ENCODE measurements around the gene PCDH12. TPM values are rescaled to one million over a fixed set of nuclear protein-coding genes. Genes with fewer than 3 reads are reported as not detected.

The PCDH12 gene
- total RNA-seq, 2 donors from 2014 or later, result not detected

DNA sequence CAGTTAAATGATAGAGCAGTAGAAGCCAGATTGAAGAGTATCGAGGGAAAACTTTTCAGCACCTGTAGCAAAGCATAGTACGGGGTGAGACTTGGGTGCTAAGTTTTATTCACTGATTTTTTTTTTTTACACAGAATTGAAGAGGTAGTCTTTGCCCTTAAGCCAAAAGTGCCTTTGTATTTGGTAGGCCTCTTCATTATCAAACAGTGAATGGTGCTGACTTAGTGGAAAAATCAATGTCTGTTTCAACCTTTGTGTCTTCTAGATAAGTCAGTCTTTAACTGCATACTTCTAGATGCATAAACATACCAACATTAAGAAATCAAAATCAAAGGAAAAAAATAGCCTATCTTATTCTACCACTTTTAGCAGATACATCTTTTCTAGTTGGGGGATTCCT is 24.6 kb upstream of the PCDH12 start:
- no peak overlapping the region for H3K9ac ChIP-seq (ENCODE audit: extremely low read depth, low read length, poor library complexity, severe bottlenecking)
- Mint-ChIP-seq H3K36me3 (ENCODE audit: low read depth) (peaks cover 68% of the 10 kb centered on the region), H3K4me3 (no peak overlapping the region), H3K9me3 (no peaks in the 10 kb centered on the region), H3K27ac (no peak overlapping the region), H3K27me3 (ENCODE audit: insufficient read depth) (no peaks in the 10 kb centered on the region), H3K4me1 (no peaks in the 10 kb centered on the region)
- TF ChIP-seq, protein P1, sequence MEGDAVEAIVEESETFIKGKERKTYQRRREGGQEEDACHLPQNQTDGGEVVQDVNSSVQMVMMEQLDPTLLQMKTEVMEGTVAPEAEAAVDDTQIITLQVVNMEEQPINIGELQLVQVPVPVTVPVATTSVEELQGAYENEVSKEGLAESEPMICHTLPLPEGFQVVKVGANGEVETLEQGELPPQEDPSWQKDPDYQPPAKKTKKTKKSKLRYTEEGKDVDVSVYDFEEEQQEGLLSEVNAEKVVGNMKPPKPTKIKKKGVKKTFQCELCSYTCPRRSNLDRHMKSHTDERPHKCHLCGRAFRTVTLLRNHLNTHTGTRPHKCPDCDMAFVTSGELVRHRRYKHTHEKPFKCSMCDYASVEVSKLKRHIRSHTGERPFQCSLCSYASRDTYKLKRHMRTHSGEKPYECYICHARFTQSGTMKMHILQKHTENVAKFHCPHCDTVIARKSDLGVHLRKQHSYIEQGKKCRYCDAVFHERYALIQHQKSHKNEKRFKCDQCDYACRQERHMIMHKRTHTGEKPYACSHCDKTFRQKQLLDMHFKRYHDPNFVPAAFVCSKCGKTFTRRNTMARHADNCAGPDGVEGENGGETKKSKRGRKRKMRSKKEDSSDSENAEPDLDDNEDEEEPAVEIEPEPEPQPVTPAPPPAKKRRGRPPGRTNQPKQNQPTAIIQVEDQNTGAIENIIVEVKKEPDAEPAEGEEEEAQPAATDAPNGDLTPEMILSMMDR (conservative IDR thresholded peaks at IDR 0.05), result no peak
- DNase-seq, result no peak
- H3K27me3 ChIP-seq (ENCODE audit: control insufficient read depth, insufficient read depth, low read length, poor library complexity, severe bottlenecking), result no peaks in the 10 kb centered on the region
- H3K4me3 ChIP-seq (ENCODE audit: low read length), result no peak overlapping the region
- no peaks in the 10 kb centered on the region for H3K9me3 ChIP-seq (ENCODE audit: control insufficient read depth, low read length)
- H3K36me3 ChIP-seq (ENCODE audit: control insufficient read depth, insufficient read depth, low read length), result peaks cover 95% of the 10 kb centered on the region
- 50 to 57% methylated on average over 2 of the region's 2 CpGs for WGBS, 2 experiments (ENCODE audit: insufficient coverage in 1 of 2, insufficient read length in 1 of 2)
- H3K27ac ChIP-seq (ENCODE audit: low read depth, low read length), result no peak overlapping the region
- H3K4me1 ChIP-seq (ENCODE audit: control insufficient read depth, insufficient read depth, low read length), result no peaks in the 10 kb centered on the region

GRCh38 chr5:141978389-141978788 is 20.4 kb upstream of the PCDH12 start:
- Mint-ChIP-seq H3K36me3 (ENCODE audit: low read depth) (peaks cover 66% of the 10 kb centered on the region), H3K9me3 (no peaks in the 10 kb centered on the region), H3K4me1 (no peaks in the 10 kb centered on the region), H3K27me3 (ENCODE audit: insufficient read depth) (no peaks in the 10 kb centered on the region), H3K27ac (no peak overlapping the region), H3K4me3 (no peak overlapping the region)
- H3K27me3 ChIP-seq (ENCODE audit: control insufficient read depth, insufficient read depth, low read length, poor library complexity, severe bottlenecking), result no peaks in the 10 kb centered on the region
- H3K9ac ChIP-seq (ENCODE audit: extremely low read depth, low read length, poor library complexity, severe bottlenecking), result no peak overlapping the region
- H3K4me3 ChIP-seq (ENCODE audit: low read length), result no peak overlapping the region
- H3K4me1 ChIP-seq (ENCODE audit: control insufficient read depth, insufficient read depth, low read length), result no peaks in the 10 kb centered on the region
- H3K9me3 ChIP-seq (ENCODE audit: control insufficient read depth, low read length), result no peaks in the 10 kb centered on the region
- DNase-seq, result no peak
- TF ChIP-seq, protein P1 (conservative IDR thresholded peaks at IDR 0.05), result no peak
- H3K36me3 ChIP-seq (ENCODE audit: control insufficient read depth, insufficient read depth, low read length), result peaks cover 93% of the 10 kb centered on the region
- no peak overlapping the region for H3K27ac ChIP-seq (ENCODE audit: low read depth, low read length)

DNA sequence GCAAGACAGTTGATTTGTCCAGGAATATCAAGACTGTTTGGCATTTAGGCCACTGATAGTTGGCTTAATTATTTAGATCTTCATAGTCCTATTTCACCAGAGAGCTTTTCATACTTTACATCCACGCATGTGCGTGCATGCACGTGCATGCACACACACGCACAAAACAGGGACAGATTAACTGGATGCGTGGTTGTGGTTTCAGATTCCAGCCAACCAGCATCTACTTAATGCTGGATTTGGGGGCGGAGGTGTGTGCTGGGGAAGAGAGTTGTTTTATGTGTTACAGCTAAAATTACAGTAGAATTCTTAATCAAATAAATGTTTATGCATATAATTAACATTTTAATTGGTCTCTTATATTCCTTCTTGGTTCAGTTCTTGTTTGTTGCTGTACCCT is 18.2 kb upstream of the PCDH12 start:
- no peaks in the 10 kb centered on the region for H3K27me3 Mint-ChIP-seq (ENCODE audit: insufficient read depth)
- peaks cover 88% of the 10 kb centered on the region for H3K36me3 ChIP-seq (ENCODE audit: control insufficient read depth, insufficient read depth, low read length)
- H3K36me3 Mint-ChIP-seq (ENCODE audit: low read depth), result peaks cover 62% of the 10 kb centered on the region
- no peak overlapping the region for H3K9ac ChIP-seq (ENCODE audit: extremely low read depth, low read length, poor library complexity, severe bottlenecking)
- H3K27ac Mint-ChIP-seq, result no peak overlapping the region
- H3K27ac ChIP-seq (ENCODE audit: low read depth, low read length), result no peak overlapping the region
- H3K4me1 Mint-ChIP-seq, result no peaks in the 10 kb centered on the region
- TF ChIP-seq, protein P1 (conservative IDR thresholded peaks at IDR 0.05), result no peak
- no peak overlapping the region for H3K4me3 ChIP-seq (ENCODE audit: low read length)
- no peak for DNase-seq
- no peaks in the 10 kb centered on the region for H3K4me1 ChIP-seq (ENCODE audit: control insufficient read depth, insufficient read depth, low read length)
- H3K9me3 ChIP-seq (ENCODE audit: control insufficient read depth, low read length), result no peaks in the 10 kb centered on the region
- H3K9me3 Mint-ChIP-seq, result no peaks in the 10 kb centered on the region
- H3K4me3 Mint-ChIP-seq, result no peak overlapping the region
- WGBS, 2 experiments (ENCODE audit: insufficient coverage in 1 of 2, insufficient read length in 1 of 2), result 98 to 100% methylated on average over 4 to 6 of the region's 6 CpGs
- H3K27me3 ChIP-seq (ENCODE audit: control insufficient read depth, insufficient read depth, low read length, poor library complexity, severe bottlenecking), result no peaks in the 10 kb centered on the region
